Measurements from ENCODE around the gene KMO.

KMO gene

GRCh38 chr1:241638909-241639622 is 106.9 kb downstream of the KMO start:
- TF ChIP-seq POLR2AphosphoS5 (IDR thresholded peaks at IDR 0.05; ENCODE audit: low read depth) = no peak
- no peak for TF ChIP-seq REST (IDR thresholded peaks at IDR 0.05; ENCODE audit: insufficient replicate concordance, low read depth)
- TF ChIP-seq CTCF (IDR thresholded peaks at IDR 0.05; ENCODE audit: insufficient read depth, low read length) = no peak
- TF ChIP-seq SPI1 (IDR thresholded peaks at IDR 0.05; ENCODE audit: borderline replicate concordance, low read depth) = no peak
- no peak for TF ChIP-seq GABPA (IDR thresholded peaks at IDR 0.05; ENCODE audit: low read depth)
- H3K27ac ChIP-seq (replicated peaks) = peak overlapping the region; percentile 88
- DNase-seq (ENCODE audit: low read depth in 1 of 2, low spot score in 1 of 2) = no peak

GRCh38 chr1:241639623-241640148 is 107.5 kb downstream of the KMO start:
- peak in 1 of 2 experiments; percentile 50 for DNase-seq (ENCODE audit: low read depth in 1 of 2, low spot score in 1 of 2)

More at GRCh38 chr1:241638909-241639622, 106.9 kb downstream of the KMO start:
- peak overlapping the region; percentile 81 for H3K4me3 ChIP-seq (replicated peaks; ENCODE audit: insufficient read depth, low read length)
- no peaks in the 10 kb centered on the region for H3K27me3 ChIP-seq (ENCODE audit: insufficient read depth, poor library complexity, severe bottlenecking)

More at GRCh38 chr1:241639623-241640148, 107.5 kb downstream of the KMO start:
- Histone ChIP-seq H3K27ac (replicated peaks) (peak overlapping the region; percentile 88), H3K4me3 (replicated peaks; ENCODE audit: insufficient read depth, low read length) (peak overlapping the region; percentile 81), H3K27me3 (ENCODE audit: insufficient read depth, poor library complexity, severe bottlenecking) (no peaks in the 10 kb centered on the region)
- no peak for TF ChIP-seq CTCF (IDR thresholded peaks at IDR 0.05; ENCODE audit: insufficient read depth, low read length)
- peak; percentile 41; the same call in 1 of the 2 replicates for TF ChIP-seq POLR2AphosphoS5 (IDR thresholded peaks at IDR 0.05; ENCODE audit: low read depth)
- TF ChIP-seq REST (IDR thresholded peaks at IDR 0.05; ENCODE audit: insufficient replicate concordance, low read depth) = no peak
